IPS-NIHi7 (cell line): Measurements from ENCODE around the gene ATP6V0B.
A peak's percentile ranks its signal among the peaks of the same experiment; 100 is the strongest.

Source experiments
- DNase-seq: peaks from one replicate; pipeline ENCODE4 v3.0.0; 2012; ENCODE audit warnings: mixed read lengths; ENCODE audit errors: extremely low spot score

ATP6V0B gene

GRCh38 chr1:43969746-43970466 is 4.9 kb upstream of the ATP6V0B start, which contains the start of gene DPH2:
Gene DPH2 (plus strand): TSS chr1:43970010. CDS start chr1:43970176, 166 bp downstream.
- DNase-seq: peak; percentile 100

- no peak for DNase-seq
Observed at GRCh38 chr1:43970502-43970901, 4.3 kb upstream of the ATP6V0B start.

GRCh38 chr1:43970911-43971310 is 3.8 kb upstream of the ATP6V0B start:
- no peak for DNase-seq

- no peak for DNase-seq
Observed at GRCh38 chr1:43971336-43971980, 3.3 kb upstream of the ATP6V0B start.

GRCh38 chr1:43973981-43974442 is 748 bp upstream of the ATP6V0B start:
- DNase-seq: peak; percentile 41

- peak; percentile 22 for DNase-seq
Observed at GRCh38 chr1:43975249-43975961, 645 bp downstream of the ATP6V0B start.

- DNase-seq: no peak
Observed at GRCh38 chr1:43976045-43976444, 1.3 kb downstream of the ATP6V0B start.

GRCh38 chr1:43976890-43977289 is 2.1 kb downstream of the ATP6V0B start:
- DNase-seq: no peak

- DNase-seq: no peak
Observed at GRCh38 chr1:43977376-43978263, 2.9 kb downstream of the ATP6V0B start.

- DNase-seq: no peak
Observed at GRCh38 chr1:43978264-43978550, 3.4 kb downstream of the ATP6V0B start.

GRCh38 chr1:43978551-43979260 is 3.9 kb downstream of the ATP6V0B start, which contains the start of gene B4GALT2:
Gene B4GALT2 (plus strand): TSS chr1:43979210. CDS start chr1:43981161, 1,951 bp downstream.
- peak; percentile 78 for DNase-seq

GRCh38 chr1:43979261-43979527 is 4.4 kb downstream of the ATP6V0B start:
- DNase-seq: no peak

GRCh38 chr1:43979528-43980254 is 4.9 kb downstream of the ATP6V0B start:
- DNase-seq: peak; percentile 54

GRCh38 chr1:43980255-43981134 is 5.7 kb downstream of the ATP6V0B start:
- DNase-seq: no peak

- no peak for DNase-seq
Observed at GRCh38 chr1:43981135-43981491, 6.4 kb downstream of the ATP6V0B start.

GRCh38 chr1:43981636-43982035 is 6.9 kb downstream of the ATP6V0B start:
- DNase-seq: no peak

- DNase-seq: no peak
Observed at GRCh38 chr1:43982241-43982640, 7.5 kb downstream of the ATP6V0B start.

GRCh38 chr1:43982808-43983207 is 8.0 kb downstream of the ATP6V0B start:
- no peak for DNase-seq

- DNase-seq: no peak
Observed at GRCh38 chr1:43983253-43983899, 8.6 kb downstream of the ATP6V0B start.
